GM18870 (cell line): ENCODE results near the gene EID1.
"Not testable (repeated sequence)": the region's sequence is repeated elsewhere in the genome, so short reads cannot be mapped to it uniquely, and the experiment has no call there.

Experiments used
- ATAC-seq: cut with Tn5 transposase; IDR thresholded peaks from one replicate; pipeline ENCODE4 v1.9.1; 2021; ENCODE audit warnings: moderate library complexity; ENCODE audit not compliant: unreplicated experiment

EID1 gene

GRCh38 chr15:48905847-48906246 is 27.9 kb downstream of the EID1 start:
- ATAC-seq = no peak

GRCh38 chr15:48909313-48909712 is 31.4 kb downstream of the EID1 start:
- not testable (repeated sequence) for ATAC-seq

GRCh38 chr15:48910554-48910953 is 32.6 kb downstream of the EID1 start:
- not testable (repeated sequence) for ATAC-seq

GRCh38 chr15:48913141-48913540 is 35.2 kb downstream of the EID1 start:
- no peak for ATAC-seq

- no peak for ATAC-seq
Measured at GRCh38 chr15:48914717-48915116, 36.8 kb downstream of the EID1 start.

- ATAC-seq = no peak
Measured at GRCh38 chr15:48915861-48916260, 37.9 kb downstream of the EID1 start.

GRCh38 chr15:48916721-48917120 is 38.8 kb downstream of the EID1 start:
- no peak for ATAC-seq

- ATAC-seq = no peak
Measured at GRCh38 chr15:48922046-48922445, 44.1 kb downstream of the EID1 start.

GRCh38 chr15:48924528-48925393 is 46.8 kb downstream of the EID1 start:
- no peak for ATAC-seq

GRCh38 chr15:48925714-48926223 is 47.8 kb downstream of the EID1 start:
- ATAC-seq = no peak

GRCh38 chr15:48928877-48929538 is 51.1 kb downstream of the EID1 start:
- no peak for ATAC-seq

- ATAC-seq = no peak
Measured at GRCh38 chr15:48929661-48930060, 51.7 kb downstream of the EID1 start.
